Left lobe of liver (tissue), 2 donors: ENCODE data around the gene GATA5. TPM values are rescaled to one million over a fixed set of nuclear protein-coding genes. Genes with fewer than 3 reads are reported as not detected.

Experiments
- ATAC-seq: fragments of 200-7000 bp; cut with Tn5 transposase; one replicate; pipeline ENCODE4 v1.9.1; 2020; ENCODE audit warnings: mild to moderate bottlenecking, moderate library complexity
- DNase-seq: peaks from one replicate; pipeline ENCODE4 v3.0.0-alpha.2; 2020; ENCODE audit warnings: low spot score
- total RNA-seq: library from RNA; stranded (reverse); gene quantifications from one replicate; pipeline ENCODE4 v1.2.1, GENCODE V29; 2021
- donor health status: DM: no; HTN: no; CAD: no; lungs with moderate emphysema.
- donor health status: DM: no; HTN: yes; CAD: no.

Gene GATA5
- total RNA-seq, 1 donor from 2014 or later = 0.48 TPM

DNA sequence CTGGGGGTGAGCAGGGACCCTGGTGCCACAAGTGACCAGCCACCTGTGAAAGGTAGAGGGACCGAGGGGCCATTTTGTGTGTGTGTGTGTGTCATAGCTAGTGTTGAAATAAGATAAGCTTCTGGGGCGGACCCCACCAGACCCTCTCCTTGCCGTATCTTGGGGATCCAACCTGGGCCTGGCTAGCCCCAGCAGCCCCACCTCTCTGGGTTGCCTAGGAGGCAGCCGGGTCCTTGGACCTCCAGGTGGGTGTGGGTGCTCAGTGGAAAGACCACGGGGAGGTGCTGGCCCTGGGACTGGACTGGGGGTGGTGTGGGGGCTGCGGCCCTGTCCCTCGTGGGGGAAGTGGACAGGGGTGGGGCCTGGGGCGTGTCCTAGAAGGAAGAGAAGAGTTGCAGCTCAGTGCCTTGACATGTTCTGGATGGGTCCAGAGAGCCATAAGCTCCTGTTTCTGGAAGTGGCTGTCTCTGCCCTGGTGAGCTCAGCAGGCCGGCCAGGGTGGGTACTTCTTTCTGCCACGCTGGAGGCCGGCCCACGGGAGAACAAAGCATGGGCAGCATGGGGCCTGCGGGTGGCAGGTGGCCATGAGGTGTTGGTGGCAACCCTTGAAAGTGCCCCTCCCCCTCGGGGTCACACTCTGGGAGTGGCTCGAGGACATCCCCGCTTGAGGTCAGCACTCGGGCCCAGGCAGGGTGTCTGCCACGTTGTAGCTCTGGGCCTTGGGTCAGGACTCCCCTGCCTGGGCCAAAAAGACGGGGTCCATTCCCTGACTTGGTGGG is 56.9 kb downstream of the GATA5 start:
- ATAC-seq = no peak
- DNase-seq = no peak

DNA sequence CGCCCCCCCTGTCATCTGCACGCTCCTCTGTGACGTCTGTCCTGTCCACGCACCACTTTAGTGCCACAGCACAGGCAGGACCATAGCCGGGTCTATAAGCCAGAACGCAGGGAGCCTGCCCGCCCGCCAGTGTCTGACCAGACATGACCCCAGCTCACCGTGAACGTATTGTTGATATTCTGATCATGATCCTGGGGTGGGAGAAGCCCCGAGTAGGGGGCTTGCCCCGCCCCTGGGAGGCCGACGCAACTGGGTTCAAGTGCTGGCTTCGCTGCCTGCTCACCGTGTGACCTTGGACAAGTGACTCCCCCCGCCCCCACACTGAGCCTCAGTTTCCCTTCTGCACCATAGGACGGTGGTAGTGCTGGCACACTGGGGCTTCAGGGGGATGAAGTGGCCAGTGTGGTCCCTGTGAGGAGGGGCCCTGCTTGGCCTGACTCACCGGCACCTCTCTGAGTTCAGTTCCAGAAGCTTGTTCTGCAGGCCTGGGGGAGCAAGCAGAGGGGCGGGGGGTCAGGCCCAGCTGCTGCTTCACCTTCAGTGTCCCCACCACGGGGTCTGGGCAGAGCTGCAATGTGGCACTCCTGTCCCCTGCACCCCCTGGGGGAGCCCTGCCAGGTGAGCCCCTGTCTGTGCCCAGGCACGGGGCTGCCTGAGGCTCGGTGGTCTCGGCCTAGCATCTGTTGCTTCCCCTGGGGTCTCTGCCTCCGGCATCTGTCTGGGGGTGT is 57.6 kb downstream of the GATA5 start:
- DNase-seq = no peak
- no peak for ATAC-seq

DNA sequence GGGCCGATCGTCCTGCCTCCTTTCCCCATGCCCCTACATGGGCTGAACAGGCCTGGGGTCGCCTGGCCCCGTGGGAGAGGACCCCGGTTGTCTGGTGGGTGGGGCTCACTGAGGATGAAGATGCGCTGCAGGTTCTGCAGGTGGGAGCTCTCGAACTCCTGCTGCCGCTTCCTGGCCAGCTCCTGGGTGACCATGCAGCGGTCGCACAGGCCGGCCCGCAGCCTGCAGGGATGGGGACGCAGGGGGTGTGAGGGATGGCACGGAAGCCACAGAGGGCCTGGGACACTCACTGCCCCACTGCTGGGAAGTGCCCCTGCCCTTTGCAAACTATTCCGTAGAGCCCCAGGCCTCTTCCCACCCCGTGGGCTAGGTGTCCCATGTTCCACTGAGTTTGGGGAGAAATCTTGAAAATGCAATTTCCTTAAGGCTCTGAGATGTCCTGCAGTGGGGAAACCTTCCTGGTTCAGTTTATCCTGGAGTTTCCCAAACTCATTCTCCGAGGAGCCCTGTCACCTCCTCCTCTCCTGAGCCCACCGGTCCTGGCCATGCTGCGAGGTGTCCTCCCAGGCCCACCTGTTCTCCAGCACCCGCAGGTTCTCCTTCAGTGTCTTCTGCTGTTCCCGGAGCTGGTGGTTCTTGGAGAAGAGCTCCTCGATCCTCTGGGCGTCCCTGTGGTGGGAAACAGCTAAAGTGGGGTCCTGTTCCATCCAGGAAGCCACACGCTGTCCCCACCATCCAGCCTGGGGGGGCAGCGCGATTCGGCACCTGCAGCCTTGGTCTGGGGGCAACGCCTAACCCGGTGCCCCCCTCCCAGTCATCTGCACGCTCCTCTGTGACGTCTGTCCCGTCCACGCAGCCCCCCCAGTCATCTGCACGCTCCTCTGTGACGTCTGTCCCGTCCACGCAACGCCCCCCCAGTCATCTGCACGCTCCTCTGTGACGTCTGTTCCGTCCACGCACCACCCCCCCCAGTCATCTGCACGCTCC is 58.9 kb downstream of the GATA5 start:
- ATAC-seq (no peak), DNase-seq (no peak)

DNA sequence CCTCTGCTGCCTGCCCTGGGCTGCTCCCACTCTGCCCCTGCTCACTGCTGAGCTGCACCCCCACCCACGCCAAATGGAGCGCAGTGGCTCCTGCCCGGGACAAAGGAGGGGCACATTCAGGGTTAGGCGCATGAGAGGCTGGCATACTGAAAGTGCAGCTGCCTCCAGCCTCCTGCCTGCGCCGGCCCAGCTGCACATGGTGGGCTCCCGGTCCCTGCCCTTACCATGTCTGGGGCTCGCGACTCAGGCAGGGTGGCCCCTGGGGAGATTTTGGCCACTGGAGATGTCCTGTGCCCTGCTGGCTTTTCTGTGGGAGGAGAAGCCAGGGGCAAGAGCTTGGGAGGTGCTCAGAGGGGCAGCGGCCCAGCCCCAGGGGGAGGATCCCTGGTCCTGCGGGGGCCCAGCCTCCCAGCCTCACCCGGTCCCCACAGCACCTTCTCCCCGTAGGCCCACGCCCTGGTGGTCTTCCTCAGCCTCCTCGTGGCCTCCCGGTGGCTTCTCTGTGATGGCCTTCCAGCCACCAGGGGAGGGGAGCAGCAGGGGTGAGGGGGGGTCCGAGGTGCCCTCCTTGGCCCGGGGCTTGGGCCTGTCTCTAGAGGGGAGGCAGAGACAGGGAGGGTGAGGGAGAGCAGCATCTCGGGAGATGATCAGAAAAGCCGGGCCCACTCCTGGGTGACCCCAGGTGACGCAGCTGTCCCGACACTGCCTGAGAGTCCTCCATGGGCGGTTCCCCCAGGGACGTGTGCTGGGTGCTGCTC is 60.3 kb downstream of the GATA5 start:
- ATAC-seq (no peak), DNase-seq (no peak)

DNA sequence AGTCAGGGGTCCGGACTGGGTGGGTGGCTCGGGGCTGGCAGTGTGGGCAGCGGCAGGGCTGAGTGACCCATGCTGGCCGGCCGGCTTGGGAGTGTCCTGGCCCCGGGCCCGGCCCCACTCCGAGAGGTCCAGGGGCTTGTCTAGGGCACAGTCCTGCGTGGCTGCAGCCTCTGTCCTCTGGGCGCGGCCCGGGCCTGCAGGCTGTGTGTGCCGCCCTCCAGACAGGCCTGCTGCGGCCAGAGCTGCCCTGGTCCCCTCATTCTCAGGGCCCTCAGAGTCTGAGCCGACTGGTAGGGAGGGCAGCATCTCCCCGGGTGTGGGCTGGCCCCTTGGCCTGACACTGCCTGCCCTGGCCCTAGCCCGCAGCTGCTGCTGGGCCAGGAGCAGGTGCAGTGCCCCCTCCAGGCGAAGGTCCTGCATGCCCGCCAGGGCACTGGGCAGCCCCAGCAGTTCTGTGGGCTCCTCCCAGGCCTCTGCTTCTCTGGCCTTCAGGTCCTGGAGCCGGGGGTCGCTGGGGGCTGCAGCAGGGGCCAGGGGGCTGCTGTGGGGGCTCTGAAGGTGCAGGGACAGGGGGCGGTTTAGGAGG is 61.8 kb downstream of the GATA5 start:
- no peak for ATAC-seq

More for the DNA sequence above, 61.8 kb downstream of the GATA5 start:
- no peak for DNase-seq

Other genes starting within 250 kb of the GATA5 start
- gene OSBPL2, start 237.5 kb downstream of the GATA5 start, total RNA-seq = 21.1 TPM
- 61.0 TPM for gene ADRM1, start 173.0 kb downstream of the GATA5 start, total RNA-seq
- 112 TPM for gene LAMA5, start 108.7 kb downstream of the GATA5 start, total RNA-seq
- gene RPS21, start 88.9 kb downstream of the GATA5 start, total RNA-seq = 432 TPM
- gene CABLES2, start 68.7 kb downstream of the GATA5 start, total RNA-seq = 1.8 TPM
- not detected for gene RBBP8NL, start 48.5 kb downstream of the GATA5 start, total RNA-seq
- 1.7 TPM for gene SLCO4A1, start 166.5 kb upstream of the GATA5 start, total RNA-seq
- 0.10 TPM for gene NTSR1, start 232.8 kb upstream of the GATA5 start, total RNA-seq